ENCODE data around the gene GTF2F2. TPM values are rescaled to one million over a fixed set of nuclear protein-coding genes. Genes with fewer than 3 reads are reported as not detected.

The GTF2F2 gene
- total RNA-seq, 2 experiments from 2014 or later: 20.1 to 25.1 TPM

- intact Hi-C loops (cut with micrococcal nuclease; ENCODE audit: unreplicated experiment): no loop called here
- DNase-seq (ENCODE audit: low spot score): no peak
- BruUV-seq (replicated peaks): no TSS peak
- H3K27ac ChIP-seq (ENCODE audit: low read depth, low read length, poor library complexity, severe bottlenecking): no peak overlapping the region
- no peaks in the 10 kb centered on the region for H4K20me1 ChIP-seq (ENCODE audit: insufficient read depth, low read length)
- H3K9me3 ChIP-seq (ENCODE audit: low read length): no peaks in the 10 kb centered on the region
- no peak overlapping the region for H3K4me3 ChIP-seq (ENCODE audit: low read depth, low read length, poor library complexity, severe bottlenecking)
- no peak overlapping the region for H3K4me2 ChIP-seq (ENCODE audit: low read length)
- H3K79me2 ChIP-seq (ENCODE audit: insufficient read depth, low read depth, low read length): peaks cover 22% of the 10 kb centered on the region; the same call in 1 of the 2 replicates
- H3K4me1 ChIP-seq (ENCODE audit: insufficient read depth, low read length, poor library complexity, severe bottlenecking): no peaks in the 10 kb centered on the region
- TF ChIP-seq EZH2phosphoT487 (IDR thresholded peaks at IDR 0.05; ENCODE audit: borderline replicate concordance, low read depth, low read length): no peak
- no peak for TF ChIP-seq CTCF (conservative IDR thresholded peaks at IDR 0.05; ENCODE audit: low read length)
- H2AFZ ChIP-seq (ENCODE audit: low read length): no peak overlapping the region
- H3K36me3 ChIP-seq (ENCODE audit: insufficient read depth, low read length): peaks cover 22% of the 10 kb centered on the region
- ChIA-PET CTCF (ENCODE audit: unreplicated experiment) (no interaction called here), POLR2A (no interaction called here)
- no peaks in the 10 kb centered on the region for H3K9me2 ChIP-seq (ENCODE audit: insufficient read depth, low read length)
Measured at GRCh38 chr13:45149964-45150363, 29.7 kb downstream of the GTF2F2 start.

GRCh38 chr13:45156565-45157361, 36.5 kb downstream of the GTF2F2 start:
- POLR2A ChIA-PET: interaction anchor here (0.6 to 2.0 kb wide), 3 partner anchors 13 to 16 kb away, joined by 3 to 11 read pairs (median 4); no protein-coding TSS in a partner anchor
- H3K79me2 ChIP-seq (ENCODE audit: insufficient read depth, low read depth, low read length): no peaks in the 10 kb centered on the region
- H4K20me1 ChIP-seq (ENCODE audit: insufficient read depth, low read length): no peaks in the 10 kb centered on the region
- no peak overlapping the region for H3K4me3 ChIP-seq (ENCODE audit: low read depth, low read length, poor library complexity, severe bottlenecking)
- H2AFZ ChIP-seq (ENCODE audit: low read length): no peak overlapping the region
- H3K36me3 ChIP-seq (ENCODE audit: insufficient read depth, low read length): peaks cover 54% of the 10 kb centered on the region
- H3K9me3 ChIP-seq (ENCODE audit: low read length): no peaks in the 10 kb centered on the region
- H3K9me2 ChIP-seq (ENCODE audit: insufficient read depth, low read length): no peaks in the 10 kb centered on the region
- no peak overlapping the region for H3K4me2 ChIP-seq (ENCODE audit: low read length)
- CTCF ChIA-PET (ENCODE audit: unreplicated experiment): no interaction called here
- intact Hi-C loops (cut with micrococcal nuclease; ENCODE audit: unreplicated experiment): no loop called here
- DNase-seq (ENCODE audit: low spot score): no peak
- no peak for TF ChIP-seq EZH2phosphoT487 (IDR thresholded peaks at IDR 0.05; ENCODE audit: borderline replicate concordance, low read depth, low read length)
- no peak overlapping the region for H3K27ac ChIP-seq (ENCODE audit: low read depth, low read length, poor library complexity, severe bottlenecking)
- BruUV-seq (replicated peaks): no TSS peak
- no peaks in the 10 kb centered on the region for H3K4me1 ChIP-seq (ENCODE audit: insufficient read depth, low read length, poor library complexity, severe bottlenecking)

GRCh38 chr13:45162194-45162593, 41.9 kb downstream of the GTF2F2 start:
- Histone ChIP-seq H3K27ac (ENCODE audit: low read depth, low read length, poor library complexity, severe bottlenecking) (no peak overlapping the region), H3K4me2 (ENCODE audit: low read length) (no peak overlapping the region), H3K79me2 (ENCODE audit: insufficient read depth, low read depth, low read length) (no peaks in the 10 kb centered on the region), H3K4me1 (ENCODE audit: insufficient read depth, low read length, poor library complexity, severe bottlenecking) (no peaks in the 10 kb centered on the region), H3K9me2 (ENCODE audit: insufficient read depth, low read length) (no peaks in the 10 kb centered on the region), H3K36me3 (ENCODE audit: insufficient read depth, low read length) (peaks cover 47% of the 10 kb centered on the region), H4K20me1 (ENCODE audit: insufficient read depth, low read length) (no peaks in the 10 kb centered on the region), H3K9me3 (ENCODE audit: low read length) (no peaks in the 10 kb centered on the region), H2AFZ (ENCODE audit: low read length) (no peak overlapping the region), H3K4me3 (ENCODE audit: low read depth, low read length, poor library complexity, severe bottlenecking) (no peak overlapping the region)
- POLR2A ChIA-PET: interaction anchor here (0.7 to 1.1 kb wide), 2 partner anchors 20 to 70 kb away, joined by 3 read pairs; no protein-coding TSS in a partner anchor
- intact Hi-C loops (cut with micrococcal nuclease; ENCODE audit: unreplicated experiment): no loop called here
- TF ChIP-seq EZH2phosphoT487 (IDR thresholded peaks at IDR 0.05; ENCODE audit: borderline replicate concordance, low read depth, low read length) (no peak), CTCF (conservative IDR thresholded peaks at IDR 0.05; ENCODE audit: low read length) (no peak)
- no peak for DNase-seq (ENCODE audit: low spot score)
- CTCF ChIA-PET (ENCODE audit: unreplicated experiment): no interaction called here
- no TSS peak for BruUV-seq (replicated peaks)
